HEK293T (cell line): ENCODE measurements around the gene TRNP1.

Experiments
- CTCF ChIA-PET: fragments of 350-600 bp; formaldehyde crosslinking; extraction: SDS; loops from one replicate; lab custom pipeline; 2021; ENCODE audit warnings: antibody characterized with exemption, inconsistent platforms; lab: Yijun Ruan, JAX
- POLR2A ChIA-PET: fragments of 350-600 bp; formaldehyde crosslinking; extraction: SDS; loops from one replicate; lab custom pipeline; 2020; ENCODE audit warnings: antibody characterized with exemption, inconsistent platforms; lab: Yijun Ruan, JAX
- DNase-seq: peaks from one replicate; pipeline ENCODE4 v3.0.0; 2012; ENCODE audit warnings: mixed read lengths; ENCODE audit errors: extremely low spot score
- ARNT ChIP-seq: fragments of 450-650 bp; IDR thresholded peaks from 2 replicates; pipeline ENCODE4 v1.6.1; 2017; ENCODE audit warnings: mild to moderate bottlenecking
- BHLHE40 ChIP-seq: fragments of 450-650 bp; IDR thresholded peaks from 2 replicates; pipeline ENCODE4 v1.6.1; 2016; ENCODE audit warnings: mild to moderate bottlenecking, moderate library complexity, borderline replicate concordance
- CTBP1 ChIP-seq: fragments of 450-650 bp; IDR thresholded peaks from 2 replicates; pipeline ENCODE4 v1.6.1; 2016; ENCODE audit warnings: borderline replicate concordance
- ELF4 ChIP-seq: fragments of 450-650 bp; IDR thresholded peaks from 2 replicates; pipeline ENCODE4 v1.6.1; 2017; ENCODE audit warnings: antibody characterized with exemption
- FOXA1 ChIP-seq: fragments of 450-650 bp; IDR thresholded peaks from 2 replicates; pipeline ENCODE4 v1.6.1; 2016; ENCODE audit warnings: mild to moderate bottlenecking
- FOXK2 ChIP-seq: fragments of 450-650 bp; IDR thresholded peaks from 2 replicates; pipeline ENCODE4 v1.6.1; 2016; ENCODE audit warnings: mild to moderate bottlenecking
- FOXM1 ChIP-seq: fragments of 450-650 bp; IDR thresholded peaks from 2 replicates; pipeline ENCODE4 v1.6.1; 2017; ENCODE audit warnings: mild to moderate bottlenecking, borderline replicate concordance
- HDGF ChIP-seq: fragments of 450-650 bp; IDR thresholded peaks from 2 replicates; pipeline ENCODE4 v1.6.1; 2017; ENCODE audit warnings: antibody characterized with exemption, borderline replicate concordance
- L3MBTL2 ChIP-seq: fragments of 450-650 bp; conservative IDR thresholded peaks from 2 replicates; pipeline ENCODE4 v1.6.1; 2016; ENCODE audit warnings: mild to moderate bottlenecking
- LEF1 ChIP-seq: fragments of 450-650 bp; IDR thresholded peaks from 2 replicates; pipeline ENCODE4 v1.6.1; 2017; ENCODE audit warnings: mild to moderate bottlenecking, borderline replicate concordance
- NFRKB ChIP-seq: fragments of 450-650 bp; IDR thresholded peaks from 2 replicates; pipeline ENCODE4 v1.6.1; 2016; ENCODE audit warnings: mild to moderate bottlenecking, moderate library complexity
- SP1 ChIP-seq: fragments of 450-650 bp; IDR thresholded peaks from 2 replicates; pipeline ENCODE4 v1.6.1; 2017
- SUZ12 ChIP-seq: fragments of 450-650 bp; IDR thresholded peaks from 2 replicates; pipeline ENCODE4 v1.6.1; 2016; ENCODE audit warnings: mild to moderate bottlenecking
- TARDBP ChIP-seq: fragments of 450-650 bp; IDR thresholded peaks from 2 replicates; pipeline ENCODE4 v1.6.1; 2016
- ZNF384 ChIP-seq: fragments of 450-650 bp; IDR thresholded peaks from 2 replicates; pipeline ENCODE4 v1.6.1; 2016
- TF ChIP-seq, protein P1 (sequence below): fragments of 450-650 bp; IDR thresholded peaks from 2 replicates; pipeline ENCODE4 v1.6.1; 2016

The TRNP1 gene

GRCh38 chr1:26959270-26959669 is 34.2 kb upstream of the TRNP1 start:
- POLR2A ChIA-PET = no interaction called here
- CTCF ChIA-PET = no interaction called here

GRCh38 chr1:26959722-26960624 is 33.5 kb upstream of the TRNP1 start, which contains the start of gene KDF1:
TSS of gene KDF1 (minus strand) at chr1:26960468. CDS start at chr1:26952380, 8,088 bp downstream.
- no peak for DNase-seq
- CTCF ChIA-PET = interaction anchor here (0.6 kb wide), 1 partner anchor 251 kb away, joined by 3 read pairs; no protein-coding TSS in a partner anchor
- POLR2A ChIA-PET = interaction anchor here (1.1 kb wide), 1 partner anchor 14 kb away, joined by 3 read pairs; no protein-coding TSS in a partner anchor
- TF ChIP-seq LEF1 (no peak), HDGF (no peak), FOXA1 (no peak), ARNT (no peak), ELF4 (no peak), L3MBTL2 (no peak), NFRKB (no peak), TARDBP (no peak), CTBP1 (no peak), BHLHE40 (no peak)
- TF ChIP-seq, protein P1, sequence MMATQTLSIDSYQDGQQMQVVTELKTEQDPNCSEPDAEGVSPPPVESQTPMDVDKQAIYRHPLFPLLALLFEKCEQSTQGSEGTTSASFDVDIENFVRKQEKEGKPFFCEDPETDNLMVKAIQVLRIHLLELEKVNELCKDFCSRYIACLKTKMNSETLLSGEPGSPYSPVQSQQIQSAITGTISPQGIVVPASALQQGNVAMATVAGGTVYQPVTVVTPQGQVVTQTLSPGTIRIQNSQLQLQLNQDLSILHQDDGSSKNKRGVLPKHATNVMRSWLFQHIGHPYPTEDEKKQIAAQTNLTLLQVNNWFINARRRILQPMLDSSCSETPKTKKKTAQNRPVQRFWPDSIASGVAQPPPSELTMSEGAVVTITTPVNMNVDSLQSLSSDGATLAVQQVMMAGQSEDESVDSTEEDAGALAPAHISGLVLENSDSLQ = no peak

More at GRCh38 chr1:26959270-26959669, 34.2 kb upstream of the TRNP1 start:
- TF ChIP-seq NFRKB (no peak), SP1 (no peak), TARDBP (no peak), LEF1 (no peak), FOXA1 (no peak), ARNT (no peak), FOXM1 (no peak), ELF4 (no peak), SUZ12 (no peak), L3MBTL2 (no peak), BHLHE40 (no peak), CTBP1 (no peak), FOXK2 (no peak)
- TF ChIP-seq, protein P1 = no peak
- DNase-seq = no peak

- CTCF ChIA-PET = interaction anchor here (0.6 kb wide), 1 partner anchor 251 kb away, joined by 3 read pairs; no protein-coding TSS in a partner anchor
- POLR2A ChIA-PET = interaction anchor here (1.1 kb wide), 1 partner anchor 14 kb away, joined by 3 read pairs; no protein-coding TSS in a partner anchor
- no peak for DNase-seq
- TF ChIP-seq ELF4 (no peak), NFRKB (no peak), FOXM1 (no peak), FOXA1 (no peak), CTBP1 (no peak), BHLHE40 (no peak), LEF1 (no peak), HDGF (no peak), SP1 (no peak), SUZ12 (no peak), TARDBP (no peak), L3MBTL2 (no peak), ZNF384 (no peak), FOXK2 (no peak), ARNT (no peak)
- TF ChIP-seq, protein P1 = no peak
Observed at GRCh38 chr1:26960625-26960966, 32.9 kb upstream of the TRNP1 start.

DNA sequence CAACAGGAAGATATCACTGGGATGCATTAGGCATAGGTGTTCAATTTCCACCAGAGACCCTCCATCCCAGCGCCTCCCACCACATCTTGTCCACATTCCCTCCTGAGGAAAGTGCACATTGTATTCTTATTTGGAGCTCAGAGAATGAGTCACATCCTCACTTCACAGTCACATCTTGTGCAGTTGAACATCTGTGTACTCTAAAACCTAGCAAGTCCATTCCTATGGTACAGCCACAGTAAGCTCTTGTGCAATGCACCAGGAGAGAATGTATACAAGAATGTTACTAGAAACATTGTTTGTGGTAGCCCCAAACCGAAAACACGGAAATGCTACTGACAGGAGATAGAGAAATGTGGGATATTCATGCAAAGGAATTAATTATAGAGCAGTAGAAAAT is 31.7 kb upstream of the TRNP1 start:
- no peak for DNase-seq
- TF ChIP-seq SUZ12 = no peak
- no peak for TF ChIP-seq ZNF384
- TF ChIP-seq ARNT = no peak
- TF ChIP-seq SP1 = no peak
- TF ChIP-seq HDGF = no peak
- TF ChIP-seq LEF1 = no peak
- no peak for TF ChIP-seq CTBP1
- TF ChIP-seq TARDBP = no peak
- no peak for TF ChIP-seq FOXM1
- TF ChIP-seq, protein P1 = no peak
- TF ChIP-seq ELF4 = no peak
- TF ChIP-seq FOXA1 = no peak
- no peak for TF ChIP-seq NFRKB
- TF ChIP-seq L3MBTL2 = no peak
- no peak for TF ChIP-seq FOXK2
- TF ChIP-seq BHLHE40 = no peak
- ChIA-PET CTCF (no interaction called here), POLR2A (no interaction called here)

- TF ChIP-seq FOXK2 = no peak
- no peak for TF ChIP-seq ARNT
- TF ChIP-seq FOXA1 = no peak
- TF ChIP-seq FOXM1 = no peak
- TF ChIP-seq SP1 = no peak
- TF ChIP-seq HDGF = no peak
- no peak for TF ChIP-seq BHLHE40
- TF ChIP-seq NFRKB = no peak
- TF ChIP-seq CTBP1 = no peak
- no peak for TF ChIP-seq SUZ12
- TF ChIP-seq, protein P1 = no peak
- no peak for TF ChIP-seq ZNF384
- no peak for TF ChIP-seq ELF4
- TF ChIP-seq TARDBP = no peak
- POLR2A ChIA-PET = no interaction called here
- DNase-seq = no peak
- CTCF ChIA-PET = no interaction called here
Observed at GRCh38 chr1:26965213-26965612, 28.3 kb upstream of the TRNP1 start.
